ENCODE results near the gene IMP3.
A peak's percentile ranks its signal among the peaks of the same experiment; 100 is the strongest.

Gene IMP3

GRCh38 chr15:75620841-75621391 is 19.1 kb downstream of the IMP3 start:
- ATAC-seq (peak; percentile 20), DNase-seq (peak; percentile 32)

GRCh38 chr15:75620058-75620820 is 19.8 kb downstream of the IMP3 start:
- DNase-seq (no peak), ATAC-seq (peak; percentile 3)

GRCh38 chr15:75616766-75617165 is 23.3 kb downstream of the IMP3 start:
- no peak for ATAC-seq
- no peak for DNase-seq

GRCh38 chr15:75606711-75607699 is 33.0 kb downstream of the IMP3 start:
- ATAC-seq (peak; percentile 85), DNase-seq (peak; percentile 18)

- DNase-seq (no peak), ATAC-seq (no peak)
Observed at GRCh38 chr15:75606026-75606425, 34.0 kb downstream of the IMP3 start.

- no peak for DNase-seq
- no peak for ATAC-seq
Observed at GRCh38 chr15:75599401-75599800, 40.6 kb downstream of the IMP3 start.

GRCh38 chr15:75598361-75598760 is 41.7 kb downstream of the IMP3 start:
- ATAC-seq (no peak), DNase-seq (no peak)

GRCh38 chr15:75597667-75598341 is 42.2 kb downstream of the IMP3 start:
- DNase-seq (peak; percentile 26), ATAC-seq (peak; percentile 59)

- DNase-seq (no peak), ATAC-seq (no peak)
Observed at GRCh38 chr15:75596703-75597345, 43.2 kb downstream of the IMP3 start.

- no peak for ATAC-seq
- no peak for DNase-seq
Observed at GRCh38 chr15:75594276-75594675, 45.7 kb downstream of the IMP3 start.

GRCh38 chr15:75591655-75592364 is 48.2 kb downstream of the IMP3 start:
- ATAC-seq (no peak), DNase-seq (no peak)

- ATAC-seq: peak; percentile 19
- DNase-seq: no peak
Observed at GRCh38 chr15:75590239-75590638, 49.8 kb downstream of the IMP3 start.

All from stimulated activated naive CD8-positive, alpha-beta T cell treated with anti-CD3 and anti-CD28 coated beads, Interleukin-15, Interleukin-2, amounts not matched to agents 100 U/mL and 50 U/mL, for 24 hours (primary cell).